ENCODE results near the gene BACH1.
"Not testable (repeated sequence)": the region's sequence is repeated elsewhere in the genome, so short reads cannot be mapped to it uniquely, and the experiment has no call there.

BACH1 gene

DNA sequence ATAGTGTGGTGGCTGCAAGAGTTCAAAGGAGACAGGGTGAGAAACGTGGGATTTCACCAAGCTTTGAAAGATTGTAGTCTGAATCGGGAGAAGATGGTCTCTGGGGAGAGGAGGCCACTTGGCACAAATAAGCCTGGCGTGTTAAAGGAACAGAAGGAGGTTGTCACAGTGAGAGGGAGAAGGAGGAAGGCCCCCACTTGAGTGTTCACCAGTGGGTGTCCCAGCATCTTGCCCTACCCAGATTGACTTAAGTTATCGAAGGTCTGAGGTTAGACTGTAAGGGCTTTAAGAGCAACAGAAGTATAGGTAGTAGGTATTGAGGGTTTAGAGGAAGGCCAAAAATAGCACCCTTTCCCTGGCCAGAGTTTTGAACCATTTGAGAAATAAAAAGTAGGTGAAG lies 48.0 kb downstream of the BACH1 start:
- no peak for DNase-seq (ENCODE audit: low spot score)

DNA sequence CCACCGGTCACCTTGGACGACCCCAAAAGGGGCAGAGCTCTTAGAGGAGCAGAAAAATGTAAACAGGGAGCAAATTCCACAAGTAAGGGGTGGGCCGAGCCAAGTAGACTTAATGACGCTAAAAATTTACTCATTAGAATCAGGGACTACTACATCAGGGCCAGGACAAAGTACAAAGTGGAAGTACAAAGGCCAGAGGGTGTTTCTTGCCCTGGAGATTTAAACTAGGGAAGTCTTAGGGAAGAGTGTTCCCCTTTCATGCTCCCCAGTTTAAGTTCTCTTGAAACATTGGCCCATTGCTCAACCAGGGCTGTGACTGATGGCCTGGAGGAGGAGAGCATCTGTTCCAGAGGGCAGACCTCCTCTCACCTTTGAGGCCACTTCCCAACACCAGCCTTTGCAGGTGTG lies 48.6 kb downstream of the BACH1 start:
- no peak for DNase-seq (ENCODE audit: low spot score)

DNA sequence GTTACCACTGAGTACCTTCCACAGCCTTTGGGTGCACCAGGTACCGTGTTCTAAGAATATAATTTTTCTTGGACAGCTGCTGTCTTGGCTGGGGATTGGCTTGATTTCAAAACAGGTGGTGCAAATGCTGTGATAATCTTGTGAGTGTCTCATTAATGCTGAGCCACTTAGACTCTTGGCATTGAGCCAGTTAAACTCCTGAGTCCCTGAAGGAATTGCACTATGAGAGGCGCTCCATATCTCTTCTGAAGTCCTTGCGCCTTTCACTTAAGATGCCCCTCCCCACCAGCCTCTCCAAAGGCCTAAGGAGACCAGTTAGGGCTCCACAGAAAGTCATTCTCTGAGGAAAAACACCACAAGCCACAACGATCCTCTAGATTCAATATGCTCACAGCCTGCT lies 51.0 kb downstream of the BACH1 start:
- DNase-seq (ENCODE audit: low spot score): peak; percentile 36

DNA sequence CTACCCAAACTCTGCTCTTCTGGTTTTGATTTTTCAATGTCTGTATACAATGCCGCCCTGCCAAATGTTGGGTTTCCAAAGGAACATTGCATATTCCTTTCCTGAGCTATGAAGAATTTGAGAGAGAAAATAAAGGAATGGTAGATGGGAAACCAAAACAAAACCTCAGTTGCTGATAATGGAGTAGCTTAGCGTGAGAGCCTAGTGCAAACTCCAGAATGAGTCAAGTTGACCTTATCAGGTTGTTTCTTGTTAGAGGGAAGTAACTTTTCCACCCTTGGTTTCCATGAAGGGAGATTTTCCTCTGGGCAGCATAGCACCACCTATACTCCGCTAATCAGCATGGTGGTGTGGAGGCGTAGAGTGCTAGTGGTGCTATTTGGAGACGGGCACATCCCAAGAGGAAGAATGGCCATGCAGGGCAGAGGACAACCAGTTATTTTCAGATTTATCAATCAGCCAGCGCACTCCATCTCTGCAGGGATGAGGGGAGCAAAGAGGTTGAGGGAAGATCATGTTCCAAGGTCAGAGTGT lies 51.6 kb downstream of the BACH1 start:
- DNase-seq (ENCODE audit: low spot score): no peak

DNA sequence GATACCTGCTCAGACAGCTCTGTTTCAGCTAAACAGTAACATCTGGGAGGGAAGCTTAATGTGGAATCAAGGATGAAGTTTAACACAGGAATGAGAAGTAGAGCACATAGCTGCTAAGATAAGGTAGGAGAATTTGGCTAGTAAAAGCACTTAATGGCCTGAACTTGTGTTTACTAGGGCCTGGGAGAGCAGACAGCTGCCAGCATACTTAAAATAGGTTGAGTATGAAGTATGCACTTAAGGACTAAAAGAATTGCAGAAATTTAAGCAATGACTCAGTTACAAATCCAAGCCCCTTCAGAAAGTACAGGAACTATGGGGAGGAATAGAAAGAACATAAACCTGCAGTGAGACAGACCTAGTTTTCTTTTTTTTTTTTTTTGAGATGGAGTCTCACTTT lies 53.0 kb downstream of the BACH1 start:
- DNase-seq (ENCODE audit: low spot score): no peak

DNA sequence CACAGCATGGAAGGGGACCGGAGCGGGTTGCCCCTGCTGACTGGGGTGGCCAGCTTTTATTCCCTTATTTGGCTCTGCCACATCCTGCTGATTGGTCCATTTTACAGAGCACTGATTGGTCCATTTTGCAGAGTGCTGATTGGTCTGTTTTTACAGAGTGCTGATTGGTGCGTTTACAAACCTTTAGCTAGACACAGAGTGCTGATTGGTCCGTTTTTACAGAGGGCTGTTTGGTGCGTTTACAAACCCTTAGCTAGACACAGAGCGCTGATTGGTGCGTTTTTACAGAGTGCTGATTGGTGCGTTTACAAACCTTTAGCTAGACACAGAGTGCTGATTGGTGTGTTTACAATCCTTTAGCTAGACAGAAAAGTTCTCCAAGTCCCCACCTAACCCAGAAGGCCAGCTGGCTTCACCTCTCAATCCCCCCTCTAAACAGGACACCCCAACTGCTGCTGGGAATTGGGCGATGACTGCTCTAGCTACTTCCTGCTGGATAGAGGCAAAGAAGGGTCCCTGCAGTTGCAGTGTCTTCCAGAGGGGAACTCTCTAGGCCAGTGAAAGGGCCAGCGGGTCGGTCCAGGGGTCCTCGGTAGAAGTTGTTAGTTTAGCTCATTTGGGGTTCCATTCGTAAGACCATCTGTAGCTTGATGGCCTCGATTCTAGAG lies 56.5 kb downstream of the BACH1 start:
- not testable (repeated sequence) for DNase-seq (ENCODE audit: low spot score)

DNA sequence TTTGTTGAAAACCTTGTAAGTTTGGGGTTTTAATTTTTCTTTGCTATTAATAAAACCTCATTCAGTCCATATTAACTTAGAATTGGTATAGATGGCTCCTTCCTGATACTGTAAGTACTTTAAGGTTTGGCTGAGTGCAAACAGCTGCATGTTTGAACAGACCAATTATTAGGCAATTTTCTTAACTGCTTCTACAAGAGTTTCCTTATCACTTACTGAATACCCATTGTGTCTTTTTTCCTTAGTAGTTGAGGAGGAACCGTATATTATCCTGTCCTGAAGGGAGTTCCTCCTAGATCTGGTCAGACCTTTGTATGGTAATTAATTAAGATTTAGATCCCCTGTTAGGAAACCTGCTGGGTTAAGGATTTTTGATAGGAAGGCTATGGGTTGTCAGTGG lies 57.6 kb downstream of the BACH1 start:
- DNase-seq (ENCODE audit: low spot score): peak; percentile 36

DNA sequence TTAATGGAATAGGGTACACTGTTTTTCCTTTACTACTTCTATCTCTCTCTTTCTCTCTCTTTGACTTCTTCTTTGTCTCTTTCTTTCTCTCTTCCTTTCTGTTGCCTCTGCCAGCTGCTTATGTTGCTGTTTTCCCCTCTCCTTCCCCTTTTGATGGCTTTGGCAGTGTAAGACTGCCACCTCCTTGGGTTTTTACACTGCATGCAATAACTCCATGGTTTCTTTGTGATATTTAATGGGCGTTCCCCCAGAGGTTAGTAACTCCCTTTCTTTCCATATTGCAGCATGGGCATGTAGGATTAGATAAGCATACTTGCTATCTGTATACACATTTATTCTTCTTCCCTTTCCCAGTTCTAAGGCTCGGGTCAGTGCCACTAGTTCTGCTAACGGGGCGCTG lies 58.1 kb downstream of the BACH1 start:
- DNase-seq (ENCODE audit: low spot score): peak; percentile 75

DNA sequence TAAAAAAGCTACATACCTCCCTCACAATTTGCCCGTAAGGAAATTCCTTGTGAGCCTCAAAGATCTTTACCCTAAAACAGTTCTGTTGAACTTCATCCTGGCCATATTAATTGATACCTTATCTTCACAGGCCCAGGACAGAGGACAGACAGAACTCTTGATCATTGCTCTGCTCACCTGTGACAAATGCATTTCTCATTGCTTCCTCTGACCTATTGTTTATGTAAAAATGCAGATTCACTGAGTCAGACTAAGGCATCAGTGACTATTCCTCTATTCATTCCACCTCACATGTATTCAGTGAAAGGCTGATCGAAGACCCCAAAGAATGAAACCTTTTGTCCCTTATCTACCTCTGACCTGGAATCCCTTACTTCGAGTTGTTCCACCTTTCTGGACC lies 61.0 kb downstream of the BACH1 start:
- no peak for DNase-seq (ENCODE audit: low spot score)

DNA sequence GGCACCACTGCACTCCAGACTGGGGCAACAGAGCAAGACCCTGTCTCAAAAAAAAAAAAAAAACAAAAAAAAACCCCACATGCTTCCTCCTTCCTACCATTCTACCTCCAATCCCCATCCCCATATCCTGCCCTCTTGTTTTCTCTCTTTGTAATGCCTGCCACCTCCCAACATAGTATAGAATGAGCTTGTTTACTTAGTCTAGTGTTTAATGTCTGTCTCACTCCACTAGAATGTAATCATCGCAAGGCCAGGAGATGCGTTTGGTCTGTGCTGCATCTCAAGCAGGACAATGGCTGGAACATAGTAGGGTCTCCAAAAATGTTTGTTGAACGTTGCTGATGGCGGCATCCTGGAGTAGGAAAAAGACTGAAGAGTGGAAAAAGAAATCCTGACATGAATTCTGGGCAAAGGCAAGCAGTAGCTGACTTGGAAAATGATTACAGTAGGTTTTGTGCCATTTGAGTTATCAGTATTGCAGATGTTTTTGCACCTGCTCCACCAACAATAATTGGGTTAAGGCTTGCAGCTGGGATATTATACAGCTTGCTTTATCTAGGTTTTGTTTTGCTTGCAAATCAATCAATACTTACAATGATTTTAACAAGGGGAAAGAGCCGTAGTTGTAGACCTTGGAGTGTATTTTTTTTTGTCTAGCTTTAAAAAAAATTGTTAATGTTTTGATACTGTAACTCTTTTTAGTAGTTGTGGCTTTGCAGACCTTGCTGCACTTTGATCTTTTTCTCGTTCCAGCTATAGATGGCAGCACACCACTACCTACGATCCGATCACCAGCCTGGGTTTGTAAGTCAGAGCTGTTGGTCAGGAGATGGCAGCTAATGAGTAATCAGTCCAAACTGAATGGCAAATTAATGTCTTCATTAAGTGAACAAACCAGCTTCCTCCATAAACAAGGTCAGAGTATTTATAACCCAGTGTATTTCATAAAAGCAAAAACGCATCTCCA lies 62.4 kb downstream of the BACH1 start:
- DNase-seq (ENCODE audit: low spot score): peak; percentile 34

DNA sequence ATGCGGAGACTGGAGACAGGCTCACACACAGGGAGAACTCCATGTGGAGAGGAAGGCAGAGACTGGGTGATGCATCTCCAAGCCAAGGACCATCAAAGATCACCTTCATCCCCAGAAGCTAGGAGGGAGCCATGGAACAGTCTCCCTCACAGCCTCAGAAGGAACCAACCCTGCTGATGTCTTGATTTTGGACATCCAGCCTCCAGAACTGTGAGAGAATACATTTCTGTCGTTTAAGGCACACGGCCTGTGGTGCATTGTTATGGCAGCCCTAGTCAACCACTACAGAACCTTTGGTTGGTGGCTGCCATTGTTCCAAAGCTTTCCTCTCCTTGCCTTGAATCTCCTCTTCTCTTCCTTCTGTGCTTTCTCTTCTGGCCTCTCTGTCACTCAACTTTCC lies 64.0 kb downstream of the BACH1 start:
- DNase-seq (ENCODE audit: low spot score): no peak

DNA sequence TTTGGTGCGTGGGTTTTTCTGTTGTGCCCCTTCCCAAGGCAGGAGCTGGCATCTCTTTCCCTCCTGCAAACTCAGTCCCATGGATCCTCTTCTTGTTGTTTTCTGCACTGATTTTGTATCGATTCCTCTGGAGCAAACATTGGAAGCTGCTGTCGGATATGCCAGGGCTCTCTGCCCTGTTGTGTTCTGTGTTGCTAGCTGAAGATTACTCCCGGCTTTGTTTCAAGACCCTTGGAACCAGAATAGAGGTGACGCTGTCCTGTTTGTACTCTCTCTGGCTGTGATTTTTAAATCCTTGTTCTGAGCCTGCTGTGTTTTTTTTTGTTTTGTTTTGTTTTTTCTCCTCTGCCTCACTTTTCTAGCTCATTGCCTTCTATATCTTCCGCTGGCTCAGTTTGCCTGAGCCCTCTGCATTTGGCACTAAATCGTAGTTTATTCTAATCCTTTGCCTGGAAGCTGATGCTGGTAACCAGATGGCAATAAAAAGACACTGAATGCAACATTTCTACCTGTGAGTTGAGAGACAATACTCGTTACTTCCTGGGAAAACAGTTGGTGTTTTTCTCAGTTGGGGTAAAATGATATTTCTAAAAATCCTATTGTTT lies 67.0 kb downstream of the BACH1 start:
- no peak for DNase-seq (ENCODE audit: low spot score)

DNA sequence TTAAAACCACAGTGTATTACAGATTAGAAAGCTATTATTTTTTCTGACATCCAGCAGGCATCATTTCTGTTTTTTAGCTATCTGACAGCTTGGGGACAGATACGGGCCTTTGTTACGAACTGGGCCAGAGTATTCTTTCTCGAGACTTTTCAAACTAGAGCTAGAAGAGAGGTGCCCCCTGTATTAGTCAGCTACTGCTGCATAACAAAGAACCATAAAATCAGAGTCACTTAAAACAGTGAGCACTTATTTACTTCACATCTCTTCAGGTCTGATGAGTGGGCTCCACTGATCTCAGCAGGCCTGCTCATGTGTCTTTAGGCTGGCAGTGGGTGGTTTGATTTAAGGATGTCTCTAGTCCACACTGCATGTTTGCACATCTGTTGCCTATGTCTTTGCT lies 67.8 kb downstream of the BACH1 start:
- DNase-seq (ENCODE audit: low spot score): no peak

DNA sequence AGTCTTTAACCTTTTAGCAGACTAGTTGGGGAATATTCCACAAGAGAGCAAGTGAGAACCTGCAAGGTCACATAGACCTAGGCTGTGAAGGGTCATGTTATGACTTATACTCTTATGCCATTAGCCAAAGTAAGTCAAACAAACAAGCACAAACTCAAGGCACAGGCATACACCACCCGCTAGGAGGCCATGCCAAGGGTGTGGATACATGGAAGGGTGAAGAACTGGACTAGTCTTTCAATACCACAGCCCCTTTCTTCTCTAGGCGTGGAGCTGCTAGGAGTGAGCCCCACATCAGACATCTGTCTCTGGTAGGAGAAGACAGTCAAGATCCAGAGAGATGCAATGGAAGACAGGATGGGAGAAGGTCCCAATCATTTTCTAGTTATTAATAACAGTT lies 68.6 kb downstream of the BACH1 start:
- DNase-seq (ENCODE audit: low spot score): no peak

DNA sequence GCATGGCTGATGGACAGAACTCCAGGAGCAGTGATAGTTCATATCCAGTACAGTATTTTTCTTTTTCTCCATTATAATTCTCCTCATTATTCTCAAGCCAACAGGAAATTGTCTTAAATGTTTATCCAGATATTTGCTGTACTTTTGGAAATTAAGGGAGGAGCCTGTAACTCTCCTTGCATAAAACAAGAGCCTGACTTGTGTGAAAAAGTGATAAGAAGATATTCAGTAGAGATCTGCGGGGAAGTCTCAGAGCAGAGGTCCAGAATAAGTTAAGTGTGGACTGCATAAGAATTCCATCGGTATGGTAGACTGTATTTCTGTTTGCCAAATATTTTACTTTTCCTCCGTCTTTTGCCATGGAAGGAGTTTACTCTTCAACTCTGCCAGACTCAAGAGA lies 70.2 kb downstream of the BACH1 start:
- DNase-seq (ENCODE audit: low spot score): peak; percentile 26

DNA sequence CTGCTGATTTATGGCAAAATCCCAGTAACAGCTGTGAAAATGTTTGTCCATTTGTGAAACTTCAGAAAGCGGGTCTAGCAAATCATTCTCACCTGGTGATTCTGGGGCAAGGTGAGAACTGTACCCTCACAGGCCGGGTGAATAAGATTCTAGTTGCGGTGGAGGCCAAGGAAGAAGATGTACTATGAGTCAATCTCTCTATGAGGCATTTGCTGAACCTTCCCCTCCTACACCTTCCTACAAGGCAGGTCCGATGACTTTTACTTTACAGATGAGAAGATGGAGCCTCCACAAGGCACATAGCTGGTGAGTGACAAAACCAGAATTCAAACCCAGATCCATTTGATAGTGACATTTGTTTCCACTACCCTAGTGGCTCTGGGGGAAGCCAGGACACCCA lies 72.7 kb downstream of the BACH1 start:
- DNase-seq (ENCODE audit: low spot score): no peak

DNA sequence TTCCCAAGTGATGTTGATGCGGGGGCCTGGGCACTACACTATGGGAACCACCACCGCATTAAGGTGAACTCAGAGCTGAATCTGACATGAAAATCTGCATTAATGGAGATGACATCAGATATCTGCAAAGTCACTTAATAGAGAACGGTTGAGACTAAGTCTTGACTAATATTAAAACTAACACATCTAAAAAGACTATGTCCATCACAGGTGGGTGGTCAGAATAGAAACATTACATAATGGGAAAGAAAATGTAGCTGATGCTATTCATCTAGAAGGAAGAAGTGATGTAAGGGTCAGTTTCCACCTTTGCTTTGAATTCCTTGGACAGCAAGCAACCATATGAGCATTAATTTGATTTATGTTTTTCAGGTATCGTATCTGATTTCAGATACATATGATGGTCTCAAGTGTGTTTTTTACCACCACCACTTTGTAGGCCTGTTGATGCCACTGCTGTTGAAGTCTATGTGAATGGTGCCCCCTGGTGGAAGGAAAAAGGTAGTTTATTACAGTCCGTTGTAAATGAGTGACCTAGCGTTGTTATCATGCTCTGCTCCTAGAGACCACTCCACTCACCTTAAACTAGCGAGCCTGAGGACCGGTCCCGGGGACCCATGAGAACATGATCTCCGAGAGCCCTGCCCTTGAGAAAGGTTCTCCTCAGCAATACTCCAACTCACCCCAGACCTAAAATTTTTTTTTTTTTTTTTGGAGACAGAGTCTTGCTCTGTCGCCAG lies 73.5 kb downstream of the BACH1 start:
- peak; percentile 90 for DNase-seq (ENCODE audit: low spot score)

DNA sequence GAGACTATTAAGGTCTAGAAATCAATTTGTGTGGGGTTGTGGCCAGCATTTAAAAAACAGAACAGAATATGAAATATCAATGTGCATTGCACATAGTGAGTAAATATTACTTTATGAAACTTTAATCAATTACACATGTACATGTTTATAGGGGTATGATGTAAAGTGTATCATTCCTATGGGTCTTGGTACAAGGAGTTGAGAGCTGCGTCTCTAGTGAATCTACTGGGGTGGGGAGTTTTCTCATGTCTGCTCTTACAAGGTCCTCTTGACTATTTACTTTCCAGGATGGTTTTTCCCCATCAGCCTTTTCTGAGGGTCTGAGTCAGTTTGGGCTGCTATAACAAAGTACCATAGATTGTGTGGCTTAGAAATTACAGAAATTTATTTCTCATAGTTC lies 75.8 kb downstream of the BACH1 start:
- DNase-seq (ENCODE audit: low spot score): no peak

DNA sequence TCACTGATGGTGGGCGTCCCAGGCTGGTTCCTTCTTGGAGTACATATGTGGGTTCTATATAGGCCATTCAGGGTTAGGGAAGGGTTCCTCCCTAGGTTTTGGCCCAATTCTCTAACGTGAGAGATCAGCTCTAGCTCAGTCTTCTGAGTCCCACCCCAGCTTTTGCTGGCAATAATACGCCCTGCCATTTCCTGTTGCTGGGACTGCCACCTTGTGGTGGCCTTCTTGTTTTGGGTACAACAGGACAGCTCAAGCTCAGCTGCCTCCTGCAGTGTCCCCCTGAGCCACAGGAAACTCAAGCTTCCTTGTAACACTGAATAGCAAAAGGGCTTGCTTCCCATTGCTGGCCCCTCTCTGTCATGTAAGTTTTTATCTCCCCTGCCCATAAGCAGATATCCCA lies 77.8 kb downstream of the BACH1 start:
- peak; percentile 74 for DNase-seq (ENCODE audit: low spot score)

DNA sequence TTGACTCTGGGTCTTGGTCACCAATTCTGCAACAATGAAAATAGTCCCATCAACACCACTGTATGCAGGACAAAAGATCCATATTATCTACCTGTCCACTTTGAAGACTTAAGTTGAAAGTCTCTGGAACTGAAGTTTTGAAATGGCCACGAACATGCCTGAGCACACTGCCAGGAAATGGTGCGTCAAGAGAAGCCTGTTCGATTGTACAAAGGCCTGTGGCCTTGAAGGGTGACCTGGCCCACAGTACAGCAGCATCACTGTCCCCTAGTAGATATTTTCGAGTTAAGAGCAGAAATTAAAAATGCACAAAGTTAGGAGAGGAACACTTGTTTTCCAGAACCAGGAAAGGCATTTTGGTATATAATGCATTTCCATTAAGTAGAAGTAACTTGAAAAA lies 78.5 kb downstream of the BACH1 start:
- DNase-seq (ENCODE audit: low spot score): no peak

DNA sequence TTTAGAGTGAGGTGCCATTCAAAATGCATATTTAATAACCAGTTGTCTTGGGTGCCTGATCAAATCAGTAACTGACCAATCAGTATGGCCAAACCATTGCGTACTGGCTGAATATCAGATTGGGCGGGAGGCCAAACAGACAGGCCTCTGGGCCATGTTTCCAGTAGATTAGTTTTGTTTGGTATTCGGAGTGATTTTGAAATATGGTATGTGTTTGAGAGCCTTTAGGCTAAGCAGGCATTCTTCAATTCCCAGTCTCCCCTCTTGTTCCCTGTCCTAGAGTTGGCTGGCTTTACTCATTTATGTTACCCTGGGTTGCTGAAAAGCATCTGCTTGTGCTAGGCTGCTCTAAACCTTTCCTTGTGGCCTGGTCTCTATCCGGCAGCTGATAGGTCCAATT lies 80.1 kb downstream of the BACH1 start:
- DNase-seq (ENCODE audit: low spot score): no peak

DNA sequence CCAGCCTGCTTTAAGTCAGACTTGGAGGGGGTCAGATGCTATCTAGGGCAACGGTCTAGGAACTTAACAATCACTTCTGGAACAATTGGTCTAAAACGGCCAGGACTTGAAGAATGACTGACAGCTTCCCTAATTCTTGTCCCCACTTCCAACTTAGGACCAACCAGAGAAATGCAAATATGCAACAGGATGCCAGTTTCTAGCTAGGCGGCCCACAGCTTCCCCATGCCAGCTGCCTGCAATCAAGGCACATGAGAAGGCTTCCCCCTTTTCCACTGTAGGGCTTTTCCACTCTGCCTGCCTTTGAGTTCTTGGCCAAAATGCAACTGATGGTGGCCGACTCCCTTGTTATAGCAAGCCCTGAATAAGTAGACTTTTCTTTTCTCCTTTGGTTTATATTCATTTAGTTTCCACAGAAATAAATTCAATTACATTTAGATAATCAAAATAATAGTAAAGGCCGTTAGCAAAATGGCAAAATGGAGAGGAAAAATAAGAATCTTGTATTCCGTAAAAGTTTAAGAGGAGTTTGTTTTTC lies 80.9 kb downstream of the BACH1 start:
- no peak for DNase-seq (ENCODE audit: low spot score)
